Testis (tissue), 2 donors: ENCODE results near the gene NCS1.

ENCODE experiments used
- POLR2A ChIP-seq: fragments of 450-650 bp; IDR thresholded peaks from one replicate; pipeline ENCODE4 v1.6.1; 2017; ENCODE audit warnings: antibody characterized with exemption, mild to moderate bottlenecking, moderate library complexity
- TF ChIP-seq, protein P1 (sequence below), 3 experiments: fragments of 450-650 bp in 2 of 3; fragments of 200-600 bp in 1 of 3; sonication (generic) in 1 of 3; IDR thresholded peaks; one replicate each; pipeline ENCODE4 v1.5.1; 2016 to 2019; ENCODE audit warnings: antibody characterized with exemption in 3 of 3, mild to moderate bottlenecking in 2 of 3, moderate library complexity in 1 of 3

- TF ChIP-seq, protein P1, sequence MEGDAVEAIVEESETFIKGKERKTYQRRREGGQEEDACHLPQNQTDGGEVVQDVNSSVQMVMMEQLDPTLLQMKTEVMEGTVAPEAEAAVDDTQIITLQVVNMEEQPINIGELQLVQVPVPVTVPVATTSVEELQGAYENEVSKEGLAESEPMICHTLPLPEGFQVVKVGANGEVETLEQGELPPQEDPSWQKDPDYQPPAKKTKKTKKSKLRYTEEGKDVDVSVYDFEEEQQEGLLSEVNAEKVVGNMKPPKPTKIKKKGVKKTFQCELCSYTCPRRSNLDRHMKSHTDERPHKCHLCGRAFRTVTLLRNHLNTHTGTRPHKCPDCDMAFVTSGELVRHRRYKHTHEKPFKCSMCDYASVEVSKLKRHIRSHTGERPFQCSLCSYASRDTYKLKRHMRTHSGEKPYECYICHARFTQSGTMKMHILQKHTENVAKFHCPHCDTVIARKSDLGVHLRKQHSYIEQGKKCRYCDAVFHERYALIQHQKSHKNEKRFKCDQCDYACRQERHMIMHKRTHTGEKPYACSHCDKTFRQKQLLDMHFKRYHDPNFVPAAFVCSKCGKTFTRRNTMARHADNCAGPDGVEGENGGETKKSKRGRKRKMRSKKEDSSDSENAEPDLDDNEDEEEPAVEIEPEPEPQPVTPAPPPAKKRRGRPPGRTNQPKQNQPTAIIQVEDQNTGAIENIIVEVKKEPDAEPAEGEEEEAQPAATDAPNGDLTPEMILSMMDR (IDR thresholded peaks at IDR 0.05): no peak
- no peak for TF ChIP-seq POLR2A
Measured at GRCh38 chr9:130284249-130284625, 112.0 kb downstream of the NCS1 start.
